Stimulated activated CD8-positive, alpha-beta memory T cell treated with anti-CD3 and anti-CD28 coated beads, Interleukin-15, amount 100 ng/mL, for 24 hours (primary cell): ENCODE data around the gene PRPSAP1.

Experiments used
- DNase-seq: peaks from one replicate; pipeline ENCODE4 v3.0.0-alpha.2; 2020; ENCODE audit warnings: low read depth

The PRPSAP1 gene

DNA sequence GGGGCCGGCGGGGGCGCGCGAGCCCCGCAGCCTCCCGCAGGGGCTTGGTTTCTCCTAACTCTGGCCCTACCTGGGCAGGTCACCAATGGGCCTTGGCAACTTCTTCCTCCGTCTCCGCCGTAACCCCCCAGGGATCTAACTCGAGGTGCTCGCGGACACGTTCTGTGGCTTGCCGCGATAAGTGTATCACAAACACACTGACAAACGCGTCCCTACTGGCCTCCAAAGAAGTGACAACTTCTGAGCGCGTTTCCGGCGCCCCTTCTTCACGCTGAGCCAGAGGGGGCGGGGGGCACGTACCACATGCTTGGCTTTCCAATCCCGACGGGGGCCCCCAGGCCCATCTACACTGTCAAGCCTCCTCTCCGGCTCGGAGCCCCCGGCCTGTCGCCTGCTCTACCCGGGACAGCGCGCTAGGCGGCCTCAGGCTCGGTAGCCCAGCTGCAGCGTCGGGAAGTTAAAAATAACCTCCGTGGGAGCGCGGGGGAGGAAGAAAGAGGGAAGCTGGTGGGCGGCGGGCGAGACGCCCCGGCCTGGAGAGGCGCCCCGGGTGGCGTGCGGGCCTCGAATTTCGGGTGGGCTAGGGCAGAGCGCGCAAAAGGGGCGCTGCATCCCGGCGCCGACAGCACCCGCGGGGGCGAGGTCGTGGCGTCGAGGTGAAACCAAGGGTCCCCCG lies 30.0 kb upstream of the PRPSAP1 start:
- no peak for DNase-seq

GRCh38 chr17:76382803-76383545 lies 29.3 kb upstream of the PRPSAP1 start:
- no peak for DNase-seq

GRCh38 chr17:76382351-76382802 lies 28.7 kb upstream of the PRPSAP1 start:
- no peak for DNase-seq

DNA sequence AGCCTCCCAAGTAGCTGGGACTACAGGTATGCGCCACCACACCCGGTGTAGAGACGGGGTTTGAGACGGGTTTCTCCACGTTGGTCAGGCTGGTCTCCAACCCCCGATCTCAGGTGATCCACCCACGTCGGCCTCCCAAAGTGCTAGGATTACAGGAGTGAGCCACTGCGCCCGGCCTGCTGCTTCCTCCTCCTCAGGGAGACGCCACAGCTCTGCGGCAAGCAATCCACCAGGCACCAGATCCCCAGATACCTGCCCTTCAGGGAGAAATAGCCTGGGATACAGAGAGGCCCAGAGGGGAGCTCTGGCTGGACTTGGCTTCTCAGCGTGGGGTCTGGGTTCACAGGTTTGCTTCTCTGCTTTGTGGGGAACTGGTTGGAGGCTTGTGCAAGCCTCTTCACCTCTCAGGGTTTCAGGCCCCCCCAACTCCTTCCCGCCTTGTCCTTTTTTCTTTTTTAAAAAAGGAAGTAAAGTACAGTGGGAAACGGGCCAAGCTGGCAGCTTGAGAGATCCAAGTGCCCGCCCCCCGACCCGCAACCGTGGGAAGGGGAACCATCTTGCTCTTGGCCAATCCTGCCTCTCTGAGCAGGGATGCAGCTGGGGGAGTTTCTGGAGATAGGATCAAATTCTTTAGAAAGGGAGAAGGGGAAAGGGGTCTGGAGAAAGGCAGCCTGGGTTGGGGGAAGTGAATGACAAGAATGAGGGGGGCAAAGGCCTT lies 28.1 kb upstream of the PRPSAP1 start:
- no peak for DNase-seq

GRCh38 chr17:76379646-76380376 lies 26.1 kb upstream of the PRPSAP1 start:
- DNase-seq = no peak

DNA sequence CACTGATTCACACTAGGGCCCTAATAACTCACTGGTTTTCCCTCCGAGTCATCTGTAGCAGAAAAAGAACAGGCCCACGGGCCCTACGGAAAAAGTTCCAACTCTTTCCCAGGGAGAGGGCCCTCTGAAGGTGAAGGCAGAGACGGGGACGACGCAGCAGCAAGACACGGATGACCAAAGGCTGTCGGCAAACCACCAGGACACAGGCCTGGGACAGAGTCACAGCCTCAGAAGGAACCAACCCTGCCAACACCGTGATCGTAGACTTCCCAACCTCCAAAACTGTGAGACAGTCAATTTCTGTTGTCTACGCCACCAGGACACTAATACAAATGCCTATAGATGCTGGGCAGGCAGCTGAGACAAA lies 25.5 kb upstream of the PRPSAP1 start:
- DNase-seq = no peak

- no peak for DNase-seq
Observed at GRCh38 chr17:76378548-76379274, 25.0 kb upstream of the PRPSAP1 start.

GRCh38 chr17:76376318-76377133 lies 22.8 kb upstream of the PRPSAP1 start:
- DNase-seq = no peak

DNA sequence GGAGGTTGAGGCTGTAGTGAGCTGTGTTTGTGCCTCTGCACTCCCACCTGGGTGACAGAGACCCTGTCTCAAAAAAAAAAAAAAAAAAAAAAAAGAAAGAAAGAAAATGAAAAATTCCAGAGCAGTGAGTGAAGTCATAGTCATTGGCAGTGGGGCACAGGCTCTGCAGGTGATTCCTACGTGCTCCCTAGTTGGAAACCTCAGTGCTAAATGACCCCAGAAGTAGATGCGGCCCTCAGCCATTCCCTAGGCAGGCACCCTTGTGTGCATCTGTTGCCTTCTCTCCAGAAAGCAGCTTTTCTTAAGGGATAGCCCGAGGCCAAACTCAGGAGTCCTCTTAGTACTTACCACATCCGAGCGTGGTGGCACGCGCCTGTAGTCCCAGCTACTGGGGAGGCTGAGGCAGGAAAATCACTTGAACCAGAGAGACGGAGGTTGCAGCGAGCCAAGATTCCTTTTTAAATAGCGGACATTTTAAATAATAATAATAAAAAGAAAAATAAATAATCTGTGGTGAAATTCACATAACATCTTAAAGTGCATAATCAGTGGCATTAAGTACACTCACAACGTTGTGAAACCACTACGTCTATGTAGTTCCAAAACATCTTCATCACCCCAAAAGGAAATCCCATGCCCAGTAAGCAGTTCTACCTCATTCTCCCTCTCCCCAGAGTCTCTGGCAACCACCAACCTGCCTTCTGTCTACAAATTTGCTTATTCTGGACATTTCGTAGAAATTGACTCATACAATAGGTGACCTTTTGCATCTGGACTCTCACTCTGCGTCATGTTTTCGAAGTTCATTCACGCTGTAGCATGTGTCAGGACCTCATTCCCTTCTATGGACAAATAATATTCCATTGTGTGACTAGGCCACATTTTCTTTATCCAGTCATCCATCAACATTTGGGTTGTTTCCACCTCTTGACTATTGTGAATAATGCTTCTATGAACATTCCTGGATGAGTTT lies 18.2 kb upstream of the PRPSAP1 start:
- DNase-seq = no peak

DNA sequence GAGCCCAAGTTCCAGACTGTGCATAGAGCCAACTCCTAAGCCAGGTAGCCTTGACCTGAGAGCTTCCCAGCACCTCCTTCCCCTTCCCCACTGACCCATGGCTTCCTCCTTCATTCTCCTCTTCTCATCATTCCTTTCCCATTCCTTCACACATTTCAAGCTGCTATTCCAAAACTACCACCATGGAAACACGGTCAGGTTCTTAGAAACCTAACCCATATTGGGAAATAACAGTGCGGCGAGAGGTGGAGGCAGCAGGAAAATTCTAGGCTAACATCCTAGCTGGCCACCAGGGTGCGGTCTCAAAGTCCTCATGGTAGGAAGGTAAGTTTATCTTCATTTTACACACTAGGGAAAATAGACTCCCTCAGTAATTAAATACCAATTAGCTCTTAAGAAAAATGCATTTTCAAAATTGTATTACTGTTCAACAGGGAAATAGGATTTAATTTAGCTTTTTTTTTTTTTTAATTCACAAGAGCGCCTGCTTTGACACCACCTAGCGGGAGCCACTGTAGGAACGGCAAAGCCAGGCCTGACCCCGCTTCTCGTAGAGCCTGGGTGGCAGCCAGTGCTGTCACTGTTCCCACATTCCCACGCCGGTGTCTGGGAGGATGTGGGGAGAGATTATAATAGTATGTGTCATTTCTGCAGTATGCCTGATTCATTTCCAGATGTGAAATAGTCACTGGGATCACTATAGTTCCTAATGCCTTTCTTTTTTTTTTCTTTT lies 16.7 kb upstream of the PRPSAP1 start:
- no peak for DNase-seq

- no peak for DNase-seq
Observed at GRCh38 chr17:76369804-76370203, 16.1 kb upstream of the PRPSAP1 start.

DNA sequence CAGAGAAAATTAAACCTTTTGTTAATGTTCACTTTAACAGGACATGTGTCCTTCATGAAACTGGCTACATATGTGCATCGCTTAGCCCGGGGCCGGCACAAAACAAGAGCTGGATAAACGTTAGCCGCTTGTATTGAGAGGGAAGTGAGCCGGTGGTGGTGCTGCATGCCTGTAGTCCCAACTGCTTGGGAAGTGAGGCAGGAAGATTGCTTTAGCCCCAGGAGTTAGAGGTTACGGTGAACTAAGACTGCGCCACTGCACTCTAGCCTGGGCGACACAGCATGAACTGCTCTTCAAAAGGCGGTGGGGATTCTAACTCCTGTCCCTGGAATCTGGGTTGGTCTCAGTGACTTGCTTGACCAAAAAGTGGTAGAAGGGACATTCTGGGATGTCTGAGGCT lies 15.7 kb upstream of the PRPSAP1 start:
- no peak for DNase-seq

GRCh38 chr17:76368545-76368944 lies 14.8 kb upstream of the PRPSAP1 start:
- no peak for DNase-seq

DNA sequence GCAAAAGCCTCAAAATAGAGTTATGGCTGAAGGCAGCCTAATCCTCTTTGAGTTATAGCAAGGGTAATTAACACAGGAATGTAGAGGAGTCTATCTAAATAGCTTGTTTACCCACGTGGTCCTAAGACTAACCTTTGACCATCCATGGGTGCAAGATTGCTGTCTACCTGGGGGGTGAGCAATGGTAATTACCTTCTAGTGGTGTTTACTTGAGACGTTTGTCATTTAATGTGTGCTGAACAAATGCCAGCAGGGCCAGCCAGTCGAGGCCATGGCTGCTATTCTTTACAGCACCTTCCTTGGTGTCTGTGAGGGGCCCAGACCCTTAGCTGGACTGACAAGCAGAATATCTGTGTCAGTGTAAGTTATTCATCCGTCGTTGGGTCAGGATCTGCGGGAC lies 13.9 kb upstream of the PRPSAP1 start:
- DNase-seq = no peak

DNA sequence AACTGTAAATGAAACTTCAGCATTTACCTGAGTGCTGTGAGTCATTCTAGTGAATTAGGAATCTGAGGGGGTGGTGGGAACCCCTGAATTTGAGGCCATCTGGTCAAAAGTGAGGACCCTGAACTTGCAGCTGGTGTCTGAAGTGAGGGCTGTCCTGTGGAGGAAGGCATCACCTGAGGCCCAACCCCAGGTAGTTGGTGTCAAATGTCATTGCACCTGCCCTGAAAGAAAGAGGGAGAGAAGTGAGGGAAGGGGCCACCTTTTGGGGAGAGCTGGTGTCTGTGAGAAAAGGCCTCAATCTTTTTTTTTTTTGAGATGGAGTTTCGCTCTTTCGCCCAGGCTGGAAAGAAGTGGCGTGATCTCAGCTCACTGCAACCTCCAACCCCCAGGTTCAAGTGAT lies 12.5 kb upstream of the PRPSAP1 start:
- no peak for DNase-seq

DNA sequence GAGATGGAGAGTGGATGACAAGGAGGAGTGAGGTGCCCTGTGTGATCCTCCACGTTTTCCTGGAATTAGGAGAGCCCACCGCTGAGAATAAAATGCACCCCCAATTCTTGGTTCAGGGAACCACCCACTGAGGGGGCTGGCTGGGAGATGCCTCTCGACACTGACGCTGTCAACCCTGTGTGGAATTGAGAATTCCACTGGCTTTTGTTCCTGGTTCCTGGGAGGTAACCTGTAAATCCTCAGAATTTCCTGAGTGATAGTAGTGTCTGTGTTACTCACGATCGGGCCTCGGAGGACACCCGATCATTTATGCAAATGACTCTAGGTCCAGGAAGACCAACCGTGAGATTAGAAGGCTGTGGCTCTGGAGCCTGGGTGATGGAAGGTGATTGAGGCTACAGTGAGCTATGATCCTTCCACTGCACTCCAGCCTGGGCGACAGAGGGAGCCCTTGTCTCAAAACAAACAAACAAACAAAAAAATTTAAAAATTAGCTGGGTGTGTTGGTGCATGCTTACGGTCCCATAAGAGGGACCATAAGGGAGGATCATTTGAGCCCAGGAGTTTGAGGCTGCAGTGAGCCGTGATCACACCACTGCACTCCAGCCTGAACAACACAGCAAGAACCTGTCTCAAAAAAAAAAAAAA lies 11.7 kb upstream of the PRPSAP1 start:
- DNase-seq = no peak

DNA sequence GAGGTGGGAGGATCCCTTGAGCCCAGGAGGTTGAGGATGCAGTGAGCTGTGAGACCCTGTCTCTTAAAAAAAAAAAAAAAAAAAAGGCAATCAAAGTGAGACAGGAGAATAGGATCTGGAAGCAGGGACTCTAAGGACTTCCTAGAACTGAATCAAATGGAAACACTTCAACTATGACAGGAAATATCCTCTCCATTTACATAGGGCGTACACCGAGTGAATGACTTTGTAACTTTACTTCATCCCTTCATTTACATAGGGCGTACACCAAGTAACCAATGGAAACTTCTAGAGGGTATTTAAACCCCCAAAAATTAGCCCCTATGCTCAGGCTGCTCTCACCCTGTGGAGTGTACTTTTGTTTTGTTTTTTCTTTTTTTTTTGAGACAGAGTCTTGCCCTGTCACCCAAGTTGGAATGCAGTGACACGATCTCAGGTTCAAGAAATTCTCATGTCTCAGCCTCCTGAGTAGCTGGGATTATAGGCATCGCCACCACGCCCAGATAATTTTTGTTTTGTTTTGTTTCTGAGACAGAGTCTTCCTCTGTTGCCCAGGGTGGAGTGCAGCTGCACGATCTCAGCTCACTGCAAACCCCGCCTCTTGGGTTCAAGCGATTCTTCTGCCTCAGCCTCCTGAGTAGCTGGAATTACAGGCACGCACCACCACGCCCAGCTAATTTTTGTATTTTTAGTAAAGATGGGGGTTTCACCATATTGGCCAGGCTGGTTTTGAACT lies 9.6 kb upstream of the PRPSAP1 start:
- no peak for DNase-seq

DNA sequence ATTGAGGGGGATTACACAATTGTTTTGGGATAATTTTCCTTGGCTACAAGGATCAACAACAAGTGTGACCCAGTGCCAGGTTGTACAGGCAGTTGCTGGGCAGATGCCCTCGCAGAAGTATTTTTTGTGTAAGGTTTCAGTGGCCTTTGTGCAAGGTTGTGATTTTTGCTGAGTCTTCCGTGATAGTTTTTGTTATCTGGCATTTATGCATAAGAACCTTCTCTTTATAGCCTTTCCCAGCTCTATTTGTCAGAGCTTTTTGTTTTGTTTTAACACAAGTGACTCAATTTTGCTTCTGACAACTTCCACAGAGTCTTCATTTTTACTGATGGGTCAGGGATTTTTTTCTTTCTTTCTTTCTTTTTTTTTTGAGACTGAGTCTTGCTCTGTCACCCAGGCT lies 6.7 kb upstream of the PRPSAP1 start:
- DNase-seq = no peak
